ENCODE measurements around the gene OCIAD2.
"Not testable (repeated sequence)": the region's sequence is repeated elsewhere in the genome, so short reads cannot be mapped to it uniquely, and the experiment has no call there.

OCIAD2 gene

GRCh38 chr4:48906206-48907173 is at the start of gene OCIAD2:
TSS of gene OCIAD2 (minus strand) at chr4:48906774. CDS start at chr4:48904549, 2,225 bp downstream.
- in situ Hi-C loops (cut with HindIII; ENCODE audit: low sequenced_read_pairs), result no loop called here

- in situ Hi-C loops (cut with HindIII; ENCODE audit: low sequenced_read_pairs), result no loop called here
Measured at GRCh38 chr4:48954314-48954713, 47.7 kb upstream of the OCIAD2 start.

GRCh38 chr4:48949518-48950219 is 43.1 kb upstream of the OCIAD2 start:
- in situ Hi-C loops (cut with HindIII; ENCODE audit: low sequenced_read_pairs), result no loop called here

GRCh38 chr4:48949086-48949485 is 42.5 kb upstream of the OCIAD2 start:
- in situ Hi-C loops (cut with HindIII; ENCODE audit: low sequenced_read_pairs), result no loop called here

- in situ Hi-C loops (cut with HindIII; ENCODE audit: low sequenced_read_pairs), result no loop called here
Measured at GRCh38 chr4:48947731-48948130, 41.2 kb upstream of the OCIAD2 start.

- in situ Hi-C loops (cut with HindIII; ENCODE audit: low sequenced_read_pairs), result no loop called here
Measured at GRCh38 chr4:48945981-48946380, 39.4 kb upstream of the OCIAD2 start.

- in situ Hi-C loops (cut with HindIII; ENCODE audit: low sequenced_read_pairs), result no loop called here
Measured at GRCh38 chr4:48944756-48945241, 38.2 kb upstream of the OCIAD2 start.

- in situ Hi-C loops (cut with HindIII; ENCODE audit: low sequenced_read_pairs), result no loop called here
Measured at GRCh38 chr4:48944252-48944651, 37.7 kb upstream of the OCIAD2 start.

- in situ Hi-C loops (cut with HindIII; ENCODE audit: low sequenced_read_pairs), result no loop called here
Measured at GRCh38 chr4:48943387-48943786, 36.8 kb upstream of the OCIAD2 start.

- in situ Hi-C loops (cut with HindIII; ENCODE audit: low sequenced_read_pairs), result no loop called here
Measured at GRCh38 chr4:48939785-48940184, 33.2 kb upstream of the OCIAD2 start.

- in situ Hi-C loops (cut with HindIII; ENCODE audit: low sequenced_read_pairs), result no loop called here
Measured at GRCh38 chr4:48938831-48939230, 32.3 kb upstream of the OCIAD2 start.

GRCh38 chr4:48937033-48937432 is 30.5 kb upstream of the OCIAD2 start:
- in situ Hi-C loops (cut with HindIII; ENCODE audit: low sequenced_read_pairs), result no loop called here

GRCh38 chr4:48931459-48931858 is 24.9 kb upstream of the OCIAD2 start:
- in situ Hi-C loops (cut with HindIII; ENCODE audit: low sequenced_read_pairs), result no loop called here

GRCh38 chr4:48930654-48931053 is 24.1 kb upstream of the OCIAD2 start:
- in situ Hi-C loops (cut with HindIII; ENCODE audit: low sequenced_read_pairs), result no loop called here

- in situ Hi-C loops (cut with HindIII; ENCODE audit: low sequenced_read_pairs), result no loop called here
Measured at GRCh38 chr4:48924416-48924815, 17.8 kb upstream of the OCIAD2 start.

GRCh38 chr4:48923065-48923464 is 16.5 kb upstream of the OCIAD2 start:
- in situ Hi-C loops (cut with HindIII; ENCODE audit: low sequenced_read_pairs), result not testable (repeated sequence)

GRCh38 chr4:48914311-48914710 is 7.7 kb upstream of the OCIAD2 start:
- in situ Hi-C loops (cut with HindIII; ENCODE audit: low sequenced_read_pairs), result no loop called here

- in situ Hi-C loops (cut with HindIII; ENCODE audit: low sequenced_read_pairs), result no loop called here
Measured at GRCh38 chr4:48913346-48913745, 6.8 kb upstream of the OCIAD2 start.

- in situ Hi-C loops (cut with HindIII; ENCODE audit: low sequenced_read_pairs), result no loop called here
Measured at GRCh38 chr4:48912349-48912748, 5.8 kb upstream of the OCIAD2 start.

GRCh38 chr4:48910511-48910910 is 3.9 kb upstream of the OCIAD2 start:
- in situ Hi-C loops (cut with HindIII; ENCODE audit: low sequenced_read_pairs), result no loop called here

- in situ Hi-C loops (cut with HindIII; ENCODE audit: low sequenced_read_pairs), result no loop called here
Measured at GRCh38 chr4:48909697-48910096, 3.1 kb upstream of the OCIAD2 start.

GRCh38 chr4:48908687-48909086 is 2.1 kb upstream of the OCIAD2 start:
- in situ Hi-C loops (cut with HindIII; ENCODE audit: low sequenced_read_pairs), result no loop called here
